ENCODE data around the gene ST3GAL3. TPM values are rescaled to one million over a fixed set of nuclear protein-coding genes. Genes with fewer than 3 reads are reported as not detected.

ST3GAL3 gene
- total RNA-seq, 1 experiment from 2014 or later = 8.6 TPM

- TF ChIP-seq PRDM15 (CRISPR knock-in tag; IDR thresholded peaks at IDR 0.05) (no peak), NFYB (CRISPR knock-in tag; conservative IDR thresholded peaks at IDR 0.05; ENCODE audit: low read depth) (no peak), SMAD3 (CRISPR knock-in tag; IDR thresholded peaks at IDR 0.05; ENCODE audit: borderline replicate concordance) (no peak), RORB (CRISPR knock-in tag; IDR thresholded peaks at IDR 0.05) (no peak), ZNF263 (CRISPR knock-in tag; IDR thresholded peaks at IDR 0.05; ENCODE audit: low read depth) (no peak), MXD4 (CRISPR knock-in tag; IDR thresholded peaks at IDR 0.05; ENCODE audit: borderline replicate concordance) (no peak), ARID4B (CRISPR knock-in tag; IDR thresholded peaks at IDR 0.05; ENCODE audit: borderline replicate concordance) (no peak), NFE2L1 (CRISPR knock-in tag; IDR thresholded peaks at IDR 0.05) (no peak), SMAD4 (CRISPR knock-in tag; IDR thresholded peaks at IDR 0.05) (no peak)
Observed at GRCh38 chr1:43954036-43954435, 246.7 kb downstream of the ST3GAL3 start (continued).

- CTCF ChIA-PET = no interaction called here
- H3K36me3 Mint-ChIP-seq = peaks cover 8% of the 10 kb centered on the region; the same call in 1 of the 2 replicates
Observed at GRCh38 chr1:43956234-43956633, 248.9 kb downstream of the ST3GAL3 start.

More at GRCh38 chr1:43956234-43956633, 248.9 kb downstream of the ST3GAL3 start:
- Mint-ChIP-seq H3K27me3 (ENCODE audit: low read depth) (no peaks in the 10 kb centered on the region), H3K9me3 (no peaks in the 10 kb centered on the region), H3K4me3 (no peak overlapping the region), H3K4me1 (peaks cover 12% of the 10 kb centered on the region), H3K27ac (no peak overlapping the region)
- TF ChIP-seq MXD4 (CRISPR knock-in tag; IDR thresholded peaks at IDR 0.05; ENCODE audit: borderline replicate concordance) = no peak
- no peak for TF ChIP-seq STAT6 (CRISPR knock-in tag; conservative IDR thresholded peaks at IDR 0.05; ENCODE audit: low read depth)
- TF ChIP-seq EMX1 (CRISPR knock-in tag; IDR thresholded peaks at IDR 0.05) = no peak
- no peak for DNase-seq (ENCODE audit: low spot score)
- ATAC-seq = no peak
- POLR2A ChIA-PET = no interaction called here

All from WTC11 (cell line).